GM19372 (cell line): ENCODE measurements around the gene PCGF3.
"Not testable (repeated sequence)": the region's sequence is repeated elsewhere in the genome, so short reads cannot be mapped to it uniquely, and the experiment has no call there.

ENCODE experiments used
- ATAC-seq: cut with Tn5 transposase; IDR thresholded peaks from one replicate; pipeline ENCODE4 v1.9.1; 2021; ENCODE audit warnings: mild to moderate bottlenecking, low read depth, moderate library complexity; ENCODE audit not compliant: unreplicated experiment

Gene PCGF3

DNA sequence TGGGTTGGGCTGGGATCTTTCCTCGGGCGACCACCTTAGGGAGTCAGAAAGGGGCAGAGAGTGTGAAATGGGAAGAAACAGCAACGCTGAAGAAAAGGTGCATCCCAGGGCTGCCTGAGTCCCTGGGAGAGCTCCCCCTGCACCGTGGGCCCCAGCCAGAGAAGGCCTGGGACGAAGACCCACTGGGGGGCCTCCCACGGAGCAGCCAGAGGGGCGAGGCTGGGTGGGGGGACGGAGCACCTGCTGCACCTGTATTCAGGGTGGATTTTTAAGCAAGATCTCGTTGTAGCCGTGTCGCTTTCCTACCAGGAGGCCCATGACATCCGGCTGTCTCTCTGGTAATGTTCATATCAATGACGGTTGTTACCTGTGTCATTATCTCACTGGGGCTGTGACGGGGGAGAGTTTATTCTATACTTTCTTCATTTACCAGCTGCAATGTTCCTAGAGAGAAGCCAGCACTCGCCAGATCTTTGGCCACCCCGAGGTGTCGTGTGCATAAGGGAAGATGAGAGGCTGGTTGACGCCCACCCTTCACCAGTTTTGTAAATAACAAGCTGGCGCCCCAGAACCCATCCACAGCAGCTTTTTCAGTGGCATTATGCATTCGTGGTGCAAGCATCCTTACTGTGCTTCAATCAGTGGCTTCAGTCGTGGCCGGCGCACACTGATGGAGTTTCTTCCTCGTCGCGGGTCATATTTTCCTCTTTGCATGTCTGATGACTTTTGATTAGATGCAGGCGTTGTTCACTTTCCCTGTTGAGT, 5.6 kb upstream of the PCGF3 start:
- ATAC-seq, result no peak

DNA sequence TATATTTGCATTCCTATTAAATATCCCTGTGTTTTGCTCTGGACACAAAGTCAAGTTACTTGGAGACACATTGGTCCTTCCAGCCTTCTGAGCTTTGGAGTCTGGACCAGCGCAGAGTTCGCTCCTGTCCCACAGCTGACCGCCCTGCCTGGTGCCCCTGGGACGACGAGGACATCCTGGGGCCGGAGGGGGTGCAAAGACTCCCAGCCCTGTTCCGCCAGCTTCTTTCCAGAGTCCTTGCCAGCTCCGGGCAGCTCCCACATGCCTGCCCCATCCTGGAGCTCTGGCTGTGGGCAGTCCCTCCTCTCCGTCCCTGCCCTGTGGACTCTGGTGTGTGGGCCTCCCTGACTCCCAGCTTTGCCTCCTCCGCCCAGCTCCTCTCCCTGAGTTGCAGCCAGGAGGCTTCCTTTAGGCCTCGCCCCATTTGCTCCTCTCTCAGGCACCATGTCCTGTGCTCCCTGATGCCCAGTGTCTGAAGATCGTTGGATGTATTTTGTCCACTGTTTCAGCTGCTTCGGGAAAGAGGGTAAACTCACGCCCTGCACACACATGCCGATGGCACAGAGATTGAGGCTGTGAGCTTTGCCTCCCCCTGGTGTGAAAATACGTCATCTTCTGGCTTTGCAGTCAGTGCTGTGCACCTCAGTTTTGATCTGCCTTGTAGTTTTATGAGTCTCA, 4.9 kb upstream of the PCGF3 start:
- no peak for ATAC-seq

DNA sequence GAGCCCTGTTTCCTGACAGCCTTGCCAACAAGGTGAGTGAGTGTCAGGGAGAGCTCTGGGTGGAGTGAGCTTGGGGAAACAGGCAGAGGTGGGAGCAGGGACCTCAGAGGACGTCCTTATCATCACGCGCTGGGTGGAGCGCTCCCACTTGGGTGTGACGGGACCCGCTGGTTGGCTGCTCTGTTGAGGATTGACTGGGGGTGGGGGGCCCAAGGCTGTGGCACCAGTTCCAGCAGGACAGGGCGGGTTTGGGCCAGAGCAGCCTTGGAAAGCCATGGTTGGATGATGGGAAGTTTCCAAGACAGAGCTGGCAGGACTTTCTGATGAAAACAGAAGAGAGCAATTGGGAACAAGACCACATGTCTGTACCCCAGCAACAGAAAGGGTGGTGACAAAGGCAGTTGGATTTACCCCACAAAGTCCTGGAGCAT, 3.0 kb upstream of the PCGF3 start:
- ATAC-seq, result no peak

DNA sequence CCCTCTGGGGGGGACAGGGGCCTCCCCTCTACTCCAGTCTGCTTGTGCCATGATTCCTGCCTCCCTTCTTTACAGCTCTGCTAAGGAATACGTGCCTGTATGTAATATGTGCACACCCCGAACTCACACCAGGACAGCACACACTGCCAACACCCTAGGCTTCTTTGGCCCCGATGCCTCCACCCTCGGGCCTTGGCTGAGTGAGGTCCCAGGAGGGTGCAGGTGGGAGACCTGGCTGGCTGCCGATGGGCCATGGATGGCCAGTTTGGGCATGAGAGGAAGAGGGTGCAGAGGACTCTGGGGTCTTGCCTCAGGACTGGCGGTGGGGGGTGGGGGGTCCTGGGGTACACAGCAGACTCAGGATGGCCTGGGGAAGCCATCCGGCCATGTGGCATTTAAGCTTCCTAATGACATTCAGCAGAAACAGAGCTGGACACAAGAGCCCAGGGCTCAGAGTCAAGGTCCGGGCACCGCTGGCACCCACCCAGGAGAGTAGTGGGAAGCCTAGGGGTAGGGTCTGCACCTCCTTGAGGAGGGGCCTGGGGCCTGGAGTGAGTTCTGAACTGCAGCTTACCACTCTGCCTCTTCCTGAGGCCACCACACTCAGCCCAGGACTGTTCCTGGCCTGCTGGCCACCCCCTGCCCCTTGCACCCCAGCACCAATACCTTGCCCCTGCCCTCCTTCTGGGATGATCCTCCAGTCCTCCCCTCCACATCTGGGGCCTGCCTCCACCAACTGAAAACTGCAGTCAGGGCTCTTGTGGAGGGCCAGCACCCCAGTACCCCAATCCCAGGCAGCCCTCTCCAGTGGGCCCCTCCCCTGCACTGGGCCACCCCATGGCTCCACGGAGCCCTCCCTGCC, 2.1 kb upstream of the PCGF3 start:
- ATAC-seq, result no peak

- no peak for ATAC-seq
Observed at GRCh38 chr4:704198-704891, 1.3 kb upstream of the PCGF3 start.

DNA sequence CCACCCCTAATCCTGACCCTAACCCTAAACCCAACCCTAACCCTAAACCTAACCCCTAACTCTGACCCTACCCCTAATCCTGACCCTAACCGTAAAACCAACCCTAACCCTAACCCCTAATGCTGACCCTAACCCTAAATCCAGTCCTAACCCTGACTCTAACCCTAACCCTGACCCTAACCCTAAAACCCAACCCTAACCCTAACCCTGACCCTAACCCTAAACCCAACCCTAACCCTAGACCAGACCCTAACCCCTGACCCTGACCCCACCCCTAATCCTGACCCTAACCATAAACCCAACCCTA, 708 bp upstream of the PCGF3 start:
- ATAC-seq, result no peak

DNA sequence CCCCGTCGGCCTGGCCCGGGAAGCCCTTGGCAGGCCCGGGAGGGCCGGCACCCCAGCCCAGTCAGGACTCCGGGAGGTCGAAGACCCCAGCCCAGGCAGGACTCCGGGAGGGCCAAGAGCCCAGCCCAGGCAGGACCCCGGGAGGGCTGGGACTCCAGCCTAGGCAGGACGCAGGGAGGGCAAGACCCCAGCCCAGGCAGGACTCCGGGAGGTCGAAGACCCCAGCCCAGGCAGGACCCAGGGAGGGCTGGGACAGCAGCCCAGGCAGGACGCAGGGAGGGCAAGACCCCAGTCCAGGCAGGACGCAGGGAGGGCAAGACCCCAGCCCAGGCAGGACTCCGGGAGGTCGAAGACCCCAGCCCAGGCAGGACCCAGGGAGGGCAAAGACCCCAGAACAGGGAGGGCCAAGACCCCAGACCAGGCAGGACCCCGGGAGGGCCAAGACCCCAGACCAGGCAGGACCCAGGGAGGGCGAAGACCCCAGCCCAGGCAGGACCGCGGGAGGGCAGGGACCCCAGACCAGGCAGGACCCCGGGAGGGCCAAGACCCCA, 526 bp downstream of the PCGF3 start:
- not testable (repeated sequence) for ATAC-seq

GRCh38 chr4:706834-707598, 1.4 kb downstream of the PCGF3 start:
- ATAC-seq, result no peak

GRCh38 chr4:707929-708630, 2.4 kb downstream of the PCGF3 start:
- no peak for ATAC-seq

GRCh38 chr4:708631-708933, 3.0 kb downstream of the PCGF3 start:
- no peak for ATAC-seq

DNA sequence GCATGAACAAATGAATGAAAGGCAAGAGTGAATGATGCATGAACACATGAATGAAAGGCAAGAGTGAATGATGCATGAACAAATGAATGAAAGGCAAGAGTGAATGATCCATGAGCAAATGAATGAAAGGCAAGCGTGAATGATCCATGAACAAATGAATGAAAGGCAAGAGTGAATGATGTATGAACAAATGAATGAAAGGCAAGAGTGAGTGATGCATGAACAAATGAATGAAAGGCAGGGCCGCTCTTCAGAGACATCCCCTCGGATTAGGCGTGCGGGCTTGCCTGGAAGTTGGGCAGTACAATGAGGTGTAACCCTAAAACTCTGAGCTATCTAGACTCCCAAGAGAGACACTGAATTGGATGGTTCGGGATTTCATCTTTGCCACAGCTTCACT, 3.7 kb downstream of the PCGF3 start:
- ATAC-seq, result no peak

GRCh38 chr4:710116-710515, 4.5 kb downstream of the PCGF3 start:
- ATAC-seq, result no peak

DNA sequence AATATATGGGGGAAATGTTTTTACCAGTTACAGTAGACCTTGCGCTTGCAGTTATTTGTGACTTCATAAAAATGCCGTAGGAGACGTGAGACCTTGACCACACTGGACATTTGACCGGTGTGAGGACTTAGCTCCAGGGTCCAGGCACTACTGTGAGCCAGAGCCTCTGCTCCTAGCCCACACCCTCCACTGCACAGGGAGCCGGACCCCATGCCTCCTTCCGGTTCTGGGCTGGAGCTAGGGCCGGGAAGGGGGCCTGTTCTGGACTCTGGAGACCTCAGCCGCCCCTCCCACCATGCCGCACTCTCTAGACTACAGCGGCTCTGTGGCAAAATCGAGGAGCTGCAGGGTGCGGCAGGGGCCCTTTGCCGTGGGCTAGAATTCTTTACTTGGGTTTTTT, 5.3 kb downstream of the PCGF3 start:
- ATAC-seq, result no peak

DNA sequence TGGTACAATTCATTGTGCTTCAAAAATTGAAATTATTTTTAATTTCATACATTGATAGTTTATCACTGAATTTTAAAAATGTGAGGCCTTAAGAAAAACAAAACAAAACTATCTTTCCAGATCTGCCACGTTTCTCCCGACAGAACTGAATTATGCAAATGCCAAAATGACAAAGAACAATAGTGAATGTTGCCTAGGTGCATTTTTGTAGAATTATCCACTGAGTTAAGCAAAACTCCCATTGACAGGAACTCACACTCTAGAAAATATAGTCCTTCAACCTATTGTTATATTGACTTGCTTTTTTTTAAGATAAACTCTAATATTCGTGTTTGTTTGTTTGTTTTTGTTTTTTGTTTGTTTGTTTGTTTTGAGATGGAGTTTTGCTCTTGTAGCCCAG, 6.5 kb downstream of the PCGF3 start:
- ATAC-seq, result no peak

GRCh38 chr4:712916-713632, 7.4 kb downstream of the PCGF3 start:
- no peak for ATAC-seq

- ATAC-seq, result no peak
Observed at GRCh38 chr4:714087-714486, 8.5 kb downstream of the PCGF3 start.

DNA sequence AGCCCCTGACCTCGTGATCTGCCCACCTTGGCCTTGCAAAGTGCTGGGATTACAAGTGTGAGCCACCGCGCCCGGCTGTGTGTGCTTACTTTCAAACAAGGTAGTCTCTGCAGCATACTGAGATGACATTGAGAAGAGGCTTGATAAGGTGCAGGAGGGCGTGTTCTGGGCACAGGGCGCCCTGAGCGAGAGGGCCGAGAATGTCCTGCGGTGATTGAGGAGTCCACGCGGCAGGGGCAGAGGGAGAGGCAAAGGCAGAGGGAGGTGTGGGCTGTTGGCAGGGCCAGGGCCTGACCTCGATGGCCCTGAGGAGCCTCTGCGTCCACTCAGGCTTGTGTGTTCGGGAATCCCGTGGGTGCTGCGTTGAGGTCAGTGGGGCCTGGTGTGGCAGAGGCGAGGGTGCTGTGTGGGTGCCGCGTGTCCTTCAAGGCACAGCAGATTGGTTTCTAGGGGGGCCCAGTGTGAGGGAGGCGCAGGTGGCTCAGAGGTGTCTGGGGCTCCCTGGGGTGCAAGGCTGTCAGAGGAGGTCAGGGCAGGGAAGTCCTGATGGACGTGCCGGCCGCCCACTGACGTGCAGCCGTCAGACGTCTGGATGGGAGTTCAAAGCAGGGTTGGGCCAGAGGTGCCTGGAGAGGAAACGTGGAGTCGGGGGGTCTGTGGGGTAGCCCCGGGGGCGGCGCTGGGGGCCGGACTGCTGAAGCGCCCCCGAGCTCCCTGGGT, 12.1 kb downstream of the PCGF3 start:
- no peak for ATAC-seq

DNA sequence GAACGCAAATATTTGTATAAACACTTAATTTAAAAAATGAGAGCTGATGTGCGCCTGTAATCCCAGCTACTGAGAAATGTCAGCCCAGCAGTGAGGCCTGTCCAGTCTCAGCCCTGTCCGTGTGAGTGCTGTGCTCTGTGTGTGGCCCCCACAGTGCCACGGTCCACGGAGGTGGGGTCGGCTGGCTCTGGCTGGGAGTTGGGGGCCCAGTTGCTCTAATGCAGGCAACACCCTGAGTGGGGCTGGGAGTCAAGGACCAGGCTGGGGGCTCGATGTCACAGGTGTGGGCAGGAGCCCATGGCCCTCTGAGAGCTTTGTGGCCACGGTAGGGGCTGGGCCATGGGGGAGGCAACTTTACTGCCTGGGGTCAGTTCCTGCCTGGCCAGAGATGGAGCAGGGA, 12.8 kb downstream of the PCGF3 start:
- no peak for ATAC-seq
